Stimulated activated CD8-positive, alpha-beta memory T cell treated with anti-CD3 and anti-CD28 coated beads, Interleukin-4, amount 100 ng/mL, for 48 hours (primary cell): ENCODE results near the gene HNRNPDL.

Experiments
- DNase-seq: peaks from one replicate; pipeline ENCODE4 v3.0.0-alpha.2; 2020

Gene HNRNPDL

GRCh38 chr4:82381661-82382296 is 48.5 kb downstream of the HNRNPDL start:
- DNase-seq, result no peak

GRCh38 chr4:82381235-82381634 is 49.0 kb downstream of the HNRNPDL start:
- no peak for DNase-seq

DNA sequence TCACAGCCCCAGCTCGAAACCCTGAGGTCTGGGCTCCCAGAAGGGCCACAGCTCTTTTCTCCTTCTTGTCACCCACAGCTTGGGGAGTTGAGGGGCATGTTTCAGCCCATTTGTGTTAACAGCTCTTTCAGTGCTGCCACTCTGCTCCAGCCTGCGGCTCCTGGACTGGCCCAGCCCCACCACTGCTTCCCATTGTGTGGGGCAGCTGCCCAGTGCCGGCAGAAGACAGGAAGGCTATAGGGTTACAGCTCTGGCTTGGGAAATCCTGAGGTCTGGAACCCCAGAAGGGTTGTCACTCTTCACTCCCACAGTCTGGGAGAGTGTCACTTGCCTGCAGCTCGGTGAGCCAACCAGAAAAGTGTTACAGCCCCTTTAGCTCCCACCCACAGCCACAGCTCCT is 49.4 kb downstream of the HNRNPDL start:
- no peak for DNase-seq

- DNase-seq, result no peak
Measured at GRCh38 chr4:82380344-82380743, 49.9 kb downstream of the HNRNPDL start.

DNA sequence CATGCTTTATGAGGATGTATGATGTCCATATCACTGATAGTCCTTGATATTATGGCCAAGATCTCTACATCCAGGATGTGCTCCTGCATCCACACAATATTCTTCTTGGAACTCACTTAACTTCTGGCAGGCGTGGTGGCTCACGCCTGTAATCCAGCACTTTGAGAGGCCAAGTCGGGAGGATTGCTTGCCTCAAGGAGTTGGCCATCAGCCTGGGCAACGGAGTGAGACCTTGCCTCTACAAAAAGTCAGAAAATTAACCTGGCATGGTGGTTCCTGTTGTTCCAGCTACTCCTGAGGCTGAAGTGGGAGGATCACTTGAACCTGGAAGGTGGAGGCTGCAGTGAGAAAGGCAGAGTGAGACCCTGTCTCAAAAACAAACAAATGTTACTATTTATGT is 54.2 kb downstream of the HNRNPDL start:
- DNase-seq, result no peak

DNA sequence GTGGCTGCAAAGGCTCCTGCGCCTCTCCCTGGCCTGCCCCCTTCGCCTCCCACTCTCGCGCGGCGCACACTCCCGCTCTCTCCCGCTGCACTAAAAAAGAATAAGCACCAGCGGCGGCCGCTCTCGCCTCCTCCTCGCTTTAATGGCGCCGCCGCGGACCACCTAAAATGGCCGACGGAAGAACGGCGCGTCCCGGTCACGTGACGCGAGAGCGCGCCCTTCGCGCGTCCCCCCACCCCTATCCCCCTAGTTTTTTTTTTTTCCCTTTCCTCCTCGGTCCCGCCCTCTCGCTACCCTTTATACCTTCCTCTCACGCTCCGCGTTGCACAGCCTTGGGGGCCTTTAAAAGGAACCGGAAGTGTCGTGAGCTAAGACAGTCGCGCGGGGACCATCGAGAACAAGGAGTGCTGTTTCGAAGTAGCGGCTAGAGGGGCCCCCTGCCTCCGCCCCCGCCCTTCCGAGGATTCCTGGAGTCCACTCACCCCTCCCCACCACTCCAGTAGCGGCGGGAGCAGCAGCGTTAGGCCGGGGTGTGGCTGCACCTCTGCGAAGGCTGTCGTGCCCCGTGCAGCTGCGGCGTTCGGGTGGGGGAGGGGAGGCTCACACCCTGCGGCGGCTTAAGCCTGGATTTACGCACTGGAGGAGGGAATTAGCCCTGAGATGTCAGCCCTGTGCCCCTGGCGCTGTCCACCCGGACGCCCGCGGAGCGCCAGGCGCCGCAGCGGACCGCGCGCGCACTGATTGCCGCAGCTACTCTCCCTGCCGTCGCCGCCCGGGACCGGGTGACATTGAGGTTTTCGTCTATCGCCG is 56.2 kb downstream of the HNRNPDL start, which contains the start of gene HNRNPD:
TSS of gene HNRNPD (minus strand) at position 176 of the 810 bp plus-strand sequence. CDS start 313 bp downstream, outside the sequence.
- peak; percentile 94 for DNase-seq

- DNase-seq, result no peak
Measured at GRCh38 chr4:82373486-82373815, 56.8 kb downstream of the HNRNPDL start.
